Calu3 (cell line): ENCODE results near the gene ALDH16A1. TPM values are rescaled to one million over a fixed set of nuclear protein-coding genes. Genes with fewer than 3 reads are reported as not detected.

Experiments
- BruUV-seq: library from RNA; stranded (reverse); fragments of 400-500 nt; replicated peaks from 2 replicates; lab custom pipeline; 2021; lab: Mats Ljungman, UMichigan
- CTCF ChIA-PET: fragments of 300-600 bp; sonication (Branson Sonifier 250); formaldehyde crosslinking; loops from one replicate; lab custom pipeline; 2022; ENCODE audit warnings: antibody characterized with exemption; lab: Charles Lee
- DNase-seq: peaks from one replicate; pipeline ENCODE4 v3.0.0; 2022
- H3K27ac Mint-ChIP-seq: one replicate; pipeline ENCODE4 v1.8.0; 2022; ENCODE audit warnings: mixed read lengths; ENCODE audit not compliant: unreplicated experiment
- H3K27me3 Mint-ChIP-seq: one replicate; pipeline ENCODE4 v1.8.0; 2022; ENCODE audit warnings: mixed read lengths; ENCODE audit not compliant: unreplicated experiment
- H3K36me3 Mint-ChIP-seq: one replicate; pipeline ENCODE4 v1.8.0; 2022; ENCODE audit warnings: mild to moderate bottlenecking, moderate library complexity, mixed read lengths; ENCODE audit not compliant: insufficient read depth, unreplicated experiment
- H3K4me1 Mint-ChIP-seq: one replicate; pipeline ENCODE4 v1.8.0; 2022; ENCODE audit warnings: mild to moderate bottlenecking, low read depth, mixed read lengths; ENCODE audit not compliant: unreplicated experiment
- H3K4me3 Mint-ChIP-seq: one replicate; pipeline ENCODE4 v1.8.0; 2022; ENCODE audit warnings: mild to moderate bottlenecking, low read depth, moderate library complexity, mixed read lengths; ENCODE audit not compliant: unreplicated experiment
- H3K9me3 Mint-ChIP-seq: one replicate; pipeline ENCODE4 v1.8.0; 2022; ENCODE audit warnings: low read depth, mixed read lengths; ENCODE audit not compliant: unreplicated experiment
- CTCF ChIP-seq: fragments of 200-600 bp; IDR thresholded peaks from one replicate; pipeline ENCODE4 v1.8.0; 2022; ENCODE audit warnings: antibody characterized with exemption; ENCODE audit not compliant: unreplicated experiment
- intact Hi-C: fragments of 100-400 bp; cut with micrococcal nuclease; formaldehyde crosslinking; loops from one replicate; pipeline ENCODE4 v1.10.0; 2022; ENCODE audit not compliant: unreplicated experiment
- total RNA-seq: library from RNA; stranded (reverse); gene quantifications from 2 replicates; pipeline ENCODE4 v1.2.3, GENCODE V29; 2022

The ALDH16A1 gene
- total RNA-seq, 1 experiment from 2014 or later, result 36.1 TPM

- Mint-ChIP-seq H3K27me3 (no peaks in the 10 kb centered on the region), H3K9me3 (no peaks in the 10 kb centered on the region), H3K36me3 (peaks cover 77% of the 10 kb centered on the region), H3K27ac (no peak overlapping the region), H3K4me3 (peak overlapping the region; percentile 12), H3K4me1 (peaks cover 11% of the 10 kb centered on the region)
- DNase-seq, result no peak
- CTCF ChIA-PET, result interaction anchor here (1.0 kb wide), 1 partner anchor 48 kb away, joined by 3 read pairs; no protein-coding TSS in a partner anchor
- intact Hi-C loops, result no loop called here
- no peak for TF ChIP-seq CTCF
- BruUV-seq, result no TSS peak
Measured at GRCh38 chr19:49498475-49498874, 45.5 kb downstream of the ALDH16A1 start.

GRCh38 chr19:49499030-49499670 lies 46.1 kb downstream of the ALDH16A1 start:
- Mint-ChIP-seq H3K36me3 (peaks cover 70% of the 10 kb centered on the region), H3K4me1 (peaks cover 11% of the 10 kb centered on the region), H3K4me3 (peak overlapping the region; percentile 12), H3K27ac (no peak overlapping the region), H3K9me3 (no peaks in the 10 kb centered on the region), H3K27me3 (no peaks in the 10 kb centered on the region)
- BruUV-seq, result no TSS peak
- no peak for TF ChIP-seq CTCF
- no peak for DNase-seq
- intact Hi-C loops, result no loop called here
- CTCF ChIA-PET, result interaction anchor here (1.0 kb wide), 1 partner anchor 48 kb away, joined by 3 read pairs; no protein-coding TSS in a partner anchor

GRCh38 chr19:49502866-49503581 lies 50.0 kb downstream of the ALDH16A1 start:
- Mint-ChIP-seq H3K4me1 (peaks cover 11% of the 10 kb centered on the region), H3K4me3 (no peak overlapping the region), H3K27ac (no peak overlapping the region), H3K27me3 (no peaks in the 10 kb centered on the region), H3K9me3 (no peaks in the 10 kb centered on the region), H3K36me3 (peaks cover 32% of the 10 kb centered on the region)
- peak; percentile 67 for DNase-seq
- BruUV-seq, result no TSS peak
- CTCF ChIA-PET, result interaction anchor here (0.9 to 4.3 kb wide), 3 partner anchors 31 to 67 kb away, joined by 3 to 25 read pairs (median 5); no protein-coding TSS in a partner anchor
- peak; percentile 55 for TF ChIP-seq CTCF
- intact Hi-C loops, result loop anchor here (1.0 kb wide), 1 partner anchor 44 kb away; no protein-coding TSS in a partner anchor

- no peaks in the 10 kb centered on the region for H3K27me3 Mint-ChIP-seq
- intact Hi-C loops, result loop anchor here (1.0 kb wide), 1 partner anchor 44 kb away; no protein-coding TSS in a partner anchor
- no peak for TF ChIP-seq CTCF
- no peaks in the 10 kb centered on the region for H3K9me3 Mint-ChIP-seq
- no peak overlapping the region for H3K27ac Mint-ChIP-seq
- peaks cover 11% of the 10 kb centered on the region for H3K4me1 Mint-ChIP-seq
- no peak overlapping the region for H3K4me3 Mint-ChIP-seq
- peaks cover 26% of the 10 kb centered on the region for H3K36me3 Mint-ChIP-seq
- no peak for DNase-seq
- CTCF ChIA-PET, result interaction anchor here (1.0 to 4.3 kb wide), 3 partner anchors 43 to 67 kb away, joined by 3 to 25 read pairs (median 5); no protein-coding TSS in a partner anchor
- no TSS peak for BruUV-seq
Measured at GRCh38 chr19:49503582-49503962, 50.5 kb downstream of the ALDH16A1 start.
